GM19328 (cell line): ENCODE results near the gene PLGLB2.
"Not testable (repeated sequence)": the region's sequence is repeated elsewhere in the genome, so short reads cannot be mapped to it uniquely, and the experiment has no call there.

Source experiments
- ATAC-seq: cut with Tn5 transposase; IDR thresholded peaks from one replicate; pipeline ENCODE4 v1.9.1; 2021; ENCODE audit warnings: mild to moderate bottlenecking, moderate library complexity; ENCODE audit not compliant: unreplicated experiment

PLGLB2 gene

GRCh38 chr2:87747791-87748190, at the start of gene PLGLB2:
PLGLB2 (plus strand) TSS chr2:87748087; CDS start chr2:87748154, 67 bp downstream.
- ATAC-seq, result not testable (repeated sequence)

- ATAC-seq, result not testable (repeated sequence)
Measured at GRCh38 chr2:87704572-87705323, 43.1 kb upstream of the PLGLB2 start.

- ATAC-seq, result not testable (repeated sequence)
Measured at GRCh38 chr2:87708368-87708767, 39.5 kb upstream of the PLGLB2 start.

GRCh38 chr2:87727940-87728599, 19.8 kb upstream of the PLGLB2 start:
- not testable (repeated sequence) for ATAC-seq

GRCh38 chr2:87740928-87741327, 7.0 kb upstream of the PLGLB2 start:
- not testable (repeated sequence) for ATAC-seq

GRCh38 chr2:87742393-87743108, 5.3 kb upstream of the PLGLB2 start:
- ATAC-seq, result not testable (repeated sequence)

- ATAC-seq, result not testable (repeated sequence)
Measured at GRCh38 chr2:87743638-87744037, 4.2 kb upstream of the PLGLB2 start.

GRCh38 chr2:87745353-87745951, 2.4 kb upstream of the PLGLB2 start:
- ATAC-seq, result not testable (repeated sequence)

- ATAC-seq, result not testable (repeated sequence)
Measured at GRCh38 chr2:87748524-87748923, 637 bp downstream of the PLGLB2 start.

GRCh38 chr2:87750560-87750959, 2.7 kb downstream of the PLGLB2 start:
- not testable (repeated sequence) for ATAC-seq

- not testable (repeated sequence) for ATAC-seq
Measured at GRCh38 chr2:87754759-87755158, 6.9 kb downstream of the PLGLB2 start.
